ENCODE results near the gene KIF21B. TPM values are rescaled to one million over a fixed set of nuclear protein-coding genes. Genes with fewer than 3 reads are reported as not detected.

The KIF21B gene
- total and polyA plus RNA-seq, 2 of the 8 experiments (the other 6 are each of a cell fraction or from before 2014, with no cell fraction given), result 10.8 to 26.5 TPM

DNA sequence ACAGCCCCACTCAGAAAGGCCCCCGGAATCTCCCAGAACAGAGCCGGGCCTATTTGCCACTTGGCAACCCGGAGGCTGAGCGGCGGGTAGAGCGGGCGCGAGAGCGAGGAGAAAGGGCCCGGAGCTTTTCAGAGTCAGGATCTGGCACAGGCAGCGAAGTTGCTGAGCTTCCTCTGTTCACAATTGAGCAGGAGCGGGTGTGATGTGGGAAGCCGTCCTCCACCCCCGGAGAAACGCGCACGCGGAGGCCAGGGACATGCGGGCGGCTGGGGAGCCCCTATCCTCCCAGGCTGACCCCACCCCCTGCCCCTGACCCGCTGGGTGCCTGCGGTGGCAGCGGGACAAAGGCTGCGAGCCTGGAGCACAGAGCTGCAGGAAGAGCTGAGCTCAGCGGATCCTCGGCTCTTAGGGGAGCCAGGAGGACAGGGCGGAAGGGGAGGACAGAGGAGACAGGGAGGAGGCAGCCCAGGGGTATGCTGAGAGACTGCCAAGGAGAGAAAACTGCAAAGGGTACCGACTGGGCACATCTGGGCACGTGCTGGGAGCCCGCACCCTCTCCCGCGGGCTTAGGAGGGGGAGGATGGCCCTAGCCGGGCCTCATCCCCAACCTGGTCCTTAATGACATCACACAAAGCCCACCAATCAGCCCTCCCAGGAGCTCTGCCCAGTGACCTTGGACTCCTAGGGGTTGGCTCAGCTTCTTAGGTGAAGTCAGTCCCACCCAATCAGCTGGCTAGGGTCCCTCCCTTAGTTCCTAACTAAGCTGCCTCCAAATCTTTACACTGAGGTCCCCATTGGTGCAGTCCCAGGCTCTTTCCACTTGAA, 9.3 kb downstream of the KIF21B start (continued):
- TF ChIP-seq CHD7 (IDR thresholded peaks at IDR 0.05; ENCODE audit: insufficient replicate concordance, low read length) (no peak), SAP30 (IDR thresholded peaks at IDR 0.05; ENCODE audit: insufficient read depth, insufficient replicate concordance, low read length) (no peak), SIRT6 (IDR thresholded peaks at IDR 0.05; ENCODE audit: low read length) (no peak), MAFK (IDR thresholded peaks at IDR 0.05; ENCODE audit: low read depth, low read length) (peak; percentile 65; the same call in 1 of the 2 replicates), ASH2L (IDR thresholded peaks at IDR 0.05; ENCODE audit: low read length) (peak; percentile 44), SP1 (IDR thresholded peaks at IDR 0.05; ENCODE audit: low read depth, low read length) (peak; percentile 78), SRF (IDR thresholded peaks at IDR 0.05; ENCODE audit: low read depth, low read length) (no peak), CTBP2 (IDR thresholded peaks at IDR 0.05; ENCODE audit: borderline replicate concordance, insufficient read depth, insufficient read length, low read length) (no peak), CHD2 (IDR thresholded peaks at IDR 0.05; ENCODE audit: low read length) (no peak), KDM4A (IDR thresholded peaks at IDR 0.05; ENCODE audit: low read depth, low read length, severe bottlenecking) (no peak)
